ENCODE data around the gene IQUB.

GRCh38 chr7:123571187-123571586 lies 36.8 kb upstream of the IQUB start:
- TF ChIP-seq CTCF (IDR thresholded peaks at IDR 0.05) = no peak
- no peak for TF ChIP-seq POLR2A (IDR thresholded peaks at IDR 0.05)

Measured in Peyer's patch (tissue), 4 donors.